Mesendoderm (in vitro differentiated cells): ENCODE data around the gene UBXN6. TPM values are rescaled to one million over a fixed set of nuclear protein-coding genes. Genes with fewer than 3 reads are reported as not detected.
A peak's percentile ranks its signal among the peaks of the same experiment; 100 is the strongest.

ENCODE experiments used
- DNase-seq: peaks from one replicate; pipeline ENCODE4 v3.0.0; 2013
- H2AK5ac ChIP-seq: 2 replicates; pipeline ENCODE4 v1.6.1; 2013; ENCODE audit warnings: low read length, inconsistent platforms
- H2BK120ac ChIP-seq: 2 replicates; pipeline ENCODE4 v1.6.1; 2013; ENCODE audit warnings: low read depth, mild to moderate bottlenecking, low read length, moderate library complexity, mixed read lengths
- H2BK15ac ChIP-seq: replicated peaks from 2 replicates; pipeline ENCODE4 v1.6.1; 2013; ENCODE audit warnings: low read depth, mild to moderate bottlenecking, moderate library complexity
- H2BK5ac ChIP-seq: 2 replicates; pipeline ENCODE4 v1.6.1; 2013; ENCODE audit warnings: low read length, inconsistent platforms
- H3K18ac ChIP-seq: 2 replicates; pipeline ENCODE4 v1.6.1; 2013; ENCODE audit warnings: mild to moderate bottlenecking, low read length, mixed read lengths
- H3K23ac ChIP-seq: one replicate; pipeline ENCODE4 v1.6.1; 2013; ENCODE audit warnings: low read length
- H3K27ac ChIP-seq: 2 replicates; pipeline ENCODE4 v1.5.1; 2013; ENCODE audit warnings: low read depth, mild to moderate bottlenecking, inconsistent platforms, low read length, moderate library complexity
- H3K27me3 ChIP-seq: 2 replicates; pipeline ENCODE4 v1.6.1; 2013; ENCODE audit warnings: low read length, control low read depth, mild to moderate bottlenecking, inconsistent platforms; ENCODE audit not compliant: insufficient read depth, poor library complexity
- H3K36me3 ChIP-seq: 2 replicates; pipeline ENCODE4 v1.6.1; 2013; ENCODE audit warnings: low read length, inconsistent platforms; ENCODE audit not compliant: control insufficient read depth, insufficient read depth
- H3K4ac ChIP-seq: one replicate; pipeline ENCODE4 v1.6.1; 2013; ENCODE audit warnings: low read depth, mild to moderate bottlenecking, low read length, moderate library complexity
- H3K4me1 ChIP-seq: 2 replicates; pipeline ENCODE4 v1.6.1; 2013; ENCODE audit warnings: low read depth, low read length, inconsistent platforms; ENCODE audit not compliant: control insufficient read depth
- H3K4me2 ChIP-seq: 2 replicates; pipeline ENCODE4 v1.6.1; 2013; ENCODE audit warnings: low read length
- H3K4me3 ChIP-seq: 2 replicates; pipeline ENCODE4 v1.5.1; 2013; ENCODE audit warnings: mild to moderate bottlenecking, low read length
- H3K56ac ChIP-seq: one replicate; pipeline ENCODE4 v1.6.1; 2013; ENCODE audit warnings: low read length
- H3K79me1 ChIP-seq: 2 replicates; pipeline ENCODE4 v1.6.1; 2013; ENCODE audit warnings: low read length, inconsistent platforms
- H3K79me2 ChIP-seq: 2 replicates; pipeline ENCODE4 v1.6.1; 2013; ENCODE audit warnings: mild to moderate bottlenecking, low read length; ENCODE audit not compliant: control insufficient read depth, insufficient read depth
- H3K9ac ChIP-seq: 2 replicates; pipeline ENCODE4 v1.6.1; 2013; ENCODE audit warnings: low read length, inconsistent platforms
- H4K5ac ChIP-seq: one replicate; pipeline ENCODE4 v1.6.1; 2013; ENCODE audit warnings: low read length
- H4K8ac ChIP-seq: one replicate; pipeline ENCODE4 v1.6.1; 2013; ENCODE audit warnings: low read depth, mild to moderate bottlenecking, control low read depth, low read length, moderate library complexity
- WGBS: extraction: QIAGEN DNeasy Blood & Tissue Kit; methylation state at CpG from one replicate; pipeline ENCODE4 v1.1.7; 2013; ENCODE audit warnings: low lambda C conversion rate, missing lambda C conversion rate; ENCODE audit not compliant: insufficient coverage; ENCODE audit errors: extremely low coverage; 5-methylcytosine and 5-hydroxymethylcytosine counted together
- polyA plus RNA-seq, 2 experiments: library from polyadenylated mRNA; stranded (reverse); fragments of 200-250 nt; gene quantifications; one replicate each; pipeline ENCODE4 v1.2.3, GENCODE V29; 2013

UBXN6 gene
- 29.1 TPM for polyA plus RNA-seq (2013, experiment 1 of 2)
- polyA plus RNA-seq (2013, experiment 2 of 2): 28.3 TPM

- Histone ChIP-seq H3K9ac (peak within 1 kb of the TSS; percentile 93), H3K36me3 (no peaks in the 10 kb centered on the region), H3K4me3 (peak within 1 kb of the TSS; percentile 85), H3K27ac (peak within 1 kb of the TSS; percentile 91), H3K79me1 (peaks cover 4% of the 10 kb centered on the region), H3K4me1 (no peaks in the 10 kb centered on the region), H4K8ac (peak within 1 kb of the TSS; percentile 98), H4K5ac (no peak within 1 kb of the TSS), H3K4me2 (peak within 1 kb of the TSS; percentile 85), H3K79me2 (no peaks in the 10 kb centered on the region), H2BK15ac (no peak within 1 kb of the TSS), H2BK120ac (peak within 1 kb of the TSS; percentile 88), H2BK5ac (no peak within 1 kb of the TSS), H3K18ac (peak within 1 kb of the TSS; percentile 99), H3K4ac (peak within 1 kb of the TSS; percentile 100), H3K23ac (no peak within 1 kb of the TSS), H3K27me3 (no peaks in the 10 kb centered on the region), H2AK5ac (no peak within 1 kb of the TSS), H3K56ac (peak within 1 kb of the TSS; percentile 92)
- no CpG with 5 or more reads among the region's 52 CpGs for WGBS
- peak; percentile 99 for DNase-seq
Measured at GRCh38 chr19:4457654-4458395, at the start of gene UBXN6. UBXN6 (minus strand) TSS chr19:4457794; CDS start chr19:4457697, 97 bp downstream.

- Histone ChIP-seq H4K5ac (no peak overlapping the region), H3K4ac (no peak overlapping the region), H3K23ac (no peak overlapping the region), H3K27me3 (no peaks in the 10 kb centered on the region), H3K4me1 (no peaks in the 10 kb centered on the region), H3K9ac (no peak overlapping the region), H3K79me2 (no peaks in the 10 kb centered on the region), H2BK5ac (no peak overlapping the region), H3K4me3 (no peak overlapping the region), H3K79me1 (no peaks in the 10 kb centered on the region), H2BK120ac (no peak overlapping the region), H3K36me3 (peaks cover 2% of the 10 kb centered on the region), H3K27ac (no peak overlapping the region), H4K8ac (no peak overlapping the region), H3K18ac (no peak overlapping the region), H3K56ac (no peak overlapping the region), H2AK5ac (no peak overlapping the region), H2BK15ac (no peak overlapping the region), H3K4me2 (no peak overlapping the region)
- no peak for DNase-seq
- no CpG with 5 or more reads among the region's 12 CpGs for whole genome bisulfite sequencing
Measured at GRCh38 chr19:4507150-4507452, 49.5 kb upstream of the UBXN6 start.

DNA sequence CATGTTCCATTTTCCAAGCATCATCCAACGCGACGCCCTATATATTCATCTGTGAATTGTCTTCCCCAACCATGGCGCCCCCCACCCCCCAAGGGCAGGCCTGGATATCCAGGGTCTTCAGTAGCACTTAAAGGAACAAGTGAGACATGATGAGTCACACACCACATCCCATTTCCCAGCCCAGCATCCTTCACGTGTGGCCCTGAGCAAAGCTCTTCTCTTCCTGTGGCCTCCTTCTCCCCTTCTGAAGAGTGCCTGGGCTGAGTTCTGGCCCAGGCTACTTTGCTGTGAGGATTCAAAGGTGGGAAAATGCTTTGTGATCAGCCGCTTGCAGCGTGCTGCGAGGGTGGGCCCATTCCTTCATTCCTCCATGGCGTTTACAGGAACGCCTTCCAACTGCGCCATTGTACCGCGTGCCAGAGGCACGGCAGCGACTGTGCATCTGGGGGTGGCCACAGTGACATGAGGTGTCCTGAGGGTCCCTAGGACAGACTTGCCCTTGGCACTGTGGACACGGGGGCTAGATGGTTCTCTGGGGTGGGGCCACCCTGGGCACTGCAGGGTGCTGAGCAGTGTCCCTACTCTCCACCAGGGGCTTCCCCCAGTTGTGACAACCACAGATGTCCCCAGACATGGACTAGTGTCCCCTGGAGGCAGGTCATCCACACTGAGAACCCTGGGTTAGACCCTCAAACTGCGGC is 49.0 kb upstream of the UBXN6 start:
- Histone ChIP-seq H3K27ac (no peak overlapping the region), H3K4ac (no peak overlapping the region), H3K56ac (no peak overlapping the region), H2BK120ac (no peak overlapping the region), H2BK5ac (no peak overlapping the region), H3K79me1 (no peaks in the 10 kb centered on the region), H3K4me3 (no peak overlapping the region), H3K18ac (no peak overlapping the region), H3K4me2 (no peak overlapping the region), H2BK15ac (no peak overlapping the region), H3K23ac (no peak overlapping the region), H3K36me3 (peaks cover 2% of the 10 kb centered on the region), H3K27me3 (no peaks in the 10 kb centered on the region), H3K79me2 (no peaks in the 10 kb centered on the region), H3K9ac (no peak overlapping the region), H4K5ac (no peak overlapping the region), H4K8ac (no peak overlapping the region), H3K4me1 (no peaks in the 10 kb centered on the region), H2AK5ac (no peak overlapping the region)
- no peak for DNase-seq
- WGBS: no CpG with 5 or more reads among the region's 17 CpGs

- H3K9ac ChIP-seq: no peak overlapping the region
- H3K36me3 ChIP-seq: peaks cover 7% of the 10 kb centered on the region
- no peak overlapping the region for H3K4me3 ChIP-seq
Measured at GRCh38 chr19:4505570-4506448, 48.2 kb upstream of the UBXN6 start.

GRCh38 chr19:4504891-4505569 is 47.4 kb upstream of the UBXN6 start:
- Histone ChIP-seq H4K8ac (no peak overlapping the region), H4K5ac (no peak overlapping the region), H3K4me3 (no peak overlapping the region), H3K4ac (no peak overlapping the region), H3K4me2 (no peak overlapping the region), H3K18ac (no peak overlapping the region), H2BK15ac (no peak overlapping the region), H3K23ac (no peak overlapping the region), H2BK120ac (no peak overlapping the region), H3K79me2 (no peaks in the 10 kb centered on the region), H3K4me1 (no peaks in the 10 kb centered on the region), H3K27ac (no peak overlapping the region), H3K27me3 (no peaks in the 10 kb centered on the region), H2BK5ac (no peak overlapping the region), H2AK5ac (no peak overlapping the region), H3K36me3 (peaks cover 8% of the 10 kb centered on the region), H3K9ac (no peak overlapping the region), H3K56ac (no peak overlapping the region), H3K79me1 (no peaks in the 10 kb centered on the region)
- DNase-seq: no peak
- WGBS: no CpG with 5 or more reads among the region's 15 CpGs

More at GRCh38 chr19:4505570-4506448, 48.2 kb upstream of the UBXN6 start:
- Histone ChIP-seq H3K4me1 (no peaks in the 10 kb centered on the region), H3K79me2 (no peaks in the 10 kb centered on the region), H3K23ac (no peak overlapping the region), H3K27me3 (no peaks in the 10 kb centered on the region), H3K4me2 (no peak overlapping the region), H3K79me1 (no peaks in the 10 kb centered on the region), H2BK15ac (no peak overlapping the region), H3K27ac (no peak overlapping the region), H4K8ac (no peak overlapping the region), H3K18ac (no peak overlapping the region), H3K4ac (no peak overlapping the region), H2AK5ac (no peak overlapping the region), H2BK5ac (no peak overlapping the region), H4K5ac (no peak overlapping the region), H3K56ac (no peak overlapping the region), H2BK120ac (no peak overlapping the region)
- no CpG with 5 or more reads among the region's 34 CpGs for WGBS
- no peak for DNase-seq
